Inflammatory macrophage treated with lipopolysaccharide for 1 hour (primary cell): ENCODE data around the gene ENDOD1.

Experiments
- DNase-seq, 2 donors: peaks; one replicate each; pipeline ENCODE4 v3.0.0-alpha.2; 2020 to 2022

ENDOD1 gene

GRCh38 chr11:95078526-95078925 lies 11.1 kb upstream of the ENDOD1 start:
- no peak for DNase-seq

GRCh38 chr11:95081010-95081409 lies 8.6 kb upstream of the ENDOD1 start:
- no peak for DNase-seq

GRCh38 chr11:95081412-95081811 lies 8.2 kb upstream of the ENDOD1 start:
- no peak for DNase-seq

GRCh38 chr11:95082576-95083001 lies 7.1 kb upstream of the ENDOD1 start:
- DNase-seq = no peak

DNA sequence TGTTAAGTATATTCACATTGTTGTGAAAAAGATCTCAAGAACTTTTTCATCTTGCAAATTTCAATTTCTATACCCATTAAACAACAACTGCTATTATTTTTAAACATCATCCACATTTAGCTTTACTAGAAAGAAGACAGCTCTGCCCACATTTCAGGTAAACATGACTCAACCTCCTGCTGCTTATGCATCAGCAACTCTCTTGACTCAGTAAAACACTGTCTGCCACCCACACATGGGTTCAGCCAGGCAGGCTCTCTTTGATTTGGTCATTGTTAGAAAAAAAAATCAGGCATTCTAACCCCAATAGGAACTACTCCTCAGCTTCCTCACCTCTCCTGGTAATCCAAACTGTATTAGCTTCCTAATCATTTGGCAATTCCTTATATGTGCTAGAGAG lies 5.1 kb upstream of the ENDOD1 start:
- peak; percentile 41 to 78 for DNase-seq

DNA sequence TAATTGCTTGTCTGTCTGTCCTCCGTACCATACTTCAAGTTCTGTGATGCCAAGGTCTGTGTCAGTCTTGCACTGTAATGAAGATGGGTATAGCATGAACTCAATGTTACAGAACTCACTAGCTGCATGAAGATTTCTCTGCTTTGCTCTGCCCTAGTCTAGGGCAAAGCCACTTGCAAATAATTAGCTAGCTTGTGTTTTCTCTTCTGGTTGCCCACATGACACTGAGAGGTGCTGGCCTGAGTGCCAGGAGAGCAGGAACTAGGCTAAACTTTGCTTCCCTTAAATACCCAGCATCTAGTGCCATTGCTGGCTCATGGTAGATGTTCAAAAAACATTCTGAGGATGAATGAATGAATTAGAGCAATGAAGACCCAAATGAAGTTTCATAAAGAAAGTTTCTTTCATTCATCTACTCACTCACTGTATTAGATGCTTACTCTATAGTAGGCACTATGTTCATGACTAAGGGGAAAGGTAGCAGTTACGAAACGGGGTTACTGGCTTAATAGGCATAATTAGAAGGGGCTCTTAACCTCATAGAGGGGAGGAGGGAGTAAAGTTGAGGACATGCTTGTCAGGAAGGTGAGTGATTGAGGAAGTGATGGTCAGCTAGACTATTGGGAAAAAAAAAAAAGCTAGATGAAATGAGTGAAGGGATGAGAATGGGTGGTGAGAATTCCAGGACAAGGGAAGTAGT lies 4.4 kb upstream of the ENDOD1 start:
- no peak for DNase-seq

GRCh38 chr11:95086151-95086550 lies 3.5 kb upstream of the ENDOD1 start:
- no peak for DNase-seq

DNA sequence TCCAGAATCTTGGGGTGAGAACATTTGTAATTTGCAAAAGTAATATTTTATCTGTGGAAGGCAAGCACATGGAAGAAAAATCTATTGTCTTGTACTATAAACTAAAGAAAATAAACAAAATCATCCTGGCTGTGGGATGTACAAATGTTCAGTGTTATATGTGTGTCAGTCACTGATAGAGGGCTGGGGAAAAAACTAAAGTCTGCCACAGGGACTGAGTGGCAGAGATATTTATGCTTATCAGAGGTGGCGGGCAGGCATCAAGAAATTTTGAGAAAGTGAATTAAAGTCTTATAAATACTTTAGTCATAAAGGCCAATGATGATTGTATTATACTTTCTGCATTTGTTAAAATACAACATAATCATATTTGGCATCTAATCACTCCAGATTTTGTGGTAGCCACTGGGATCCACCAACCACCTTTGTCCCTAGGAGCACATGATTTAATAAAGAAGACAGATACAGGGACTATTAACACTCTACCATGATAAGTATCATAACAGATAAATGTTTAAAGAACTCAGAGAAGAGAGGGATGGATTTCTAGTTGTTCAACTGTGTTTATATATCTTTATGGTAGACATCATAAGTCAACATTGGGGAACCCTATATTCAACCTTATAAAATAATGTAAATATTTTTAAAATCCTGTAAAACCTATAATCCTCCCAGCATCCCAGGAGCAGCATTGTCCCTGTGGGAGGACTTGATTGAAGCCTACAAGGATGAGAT lies 2.6 kb upstream of the ENDOD1 start:
- DNase-seq = no peak

DNA sequence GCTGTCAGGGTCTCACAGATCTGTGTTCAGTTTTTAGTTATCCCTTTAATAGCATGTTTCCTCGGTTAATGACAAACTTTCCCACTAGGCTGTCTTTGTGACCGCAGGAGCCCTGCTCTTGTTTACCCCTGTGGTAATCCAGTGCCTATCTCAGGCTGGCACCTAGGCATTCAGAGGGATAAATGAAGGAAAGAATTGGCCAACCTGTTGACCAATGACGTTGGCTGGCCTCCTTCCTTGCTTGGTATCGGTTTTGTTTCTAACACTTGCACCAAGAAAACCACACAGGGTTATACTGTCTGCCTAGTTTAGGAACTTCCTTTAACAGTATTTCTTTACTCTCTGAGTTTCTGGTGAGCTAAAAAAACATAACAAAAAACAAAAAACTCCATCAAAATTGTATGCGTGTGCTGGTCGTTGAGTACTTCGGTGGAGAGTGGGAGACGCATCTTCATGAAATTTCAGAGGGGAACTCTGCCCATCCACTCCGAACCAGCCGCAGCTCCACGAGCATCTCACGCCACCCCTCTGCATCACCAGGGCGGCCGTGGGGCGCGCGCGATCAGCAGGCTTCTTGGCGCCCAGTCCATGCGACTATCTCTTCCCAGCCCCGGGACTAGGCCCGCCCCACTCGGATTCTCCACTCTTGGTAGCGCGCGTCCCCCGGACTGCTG lies 563 bp upstream of the ENDOD1 start:
- peak; percentile 21 to 25 for DNase-seq

GRCh38 chr11:95091663-95092180 lies 2.1 kb downstream of the ENDOD1 start:
- DNase-seq = no peak

DNA sequence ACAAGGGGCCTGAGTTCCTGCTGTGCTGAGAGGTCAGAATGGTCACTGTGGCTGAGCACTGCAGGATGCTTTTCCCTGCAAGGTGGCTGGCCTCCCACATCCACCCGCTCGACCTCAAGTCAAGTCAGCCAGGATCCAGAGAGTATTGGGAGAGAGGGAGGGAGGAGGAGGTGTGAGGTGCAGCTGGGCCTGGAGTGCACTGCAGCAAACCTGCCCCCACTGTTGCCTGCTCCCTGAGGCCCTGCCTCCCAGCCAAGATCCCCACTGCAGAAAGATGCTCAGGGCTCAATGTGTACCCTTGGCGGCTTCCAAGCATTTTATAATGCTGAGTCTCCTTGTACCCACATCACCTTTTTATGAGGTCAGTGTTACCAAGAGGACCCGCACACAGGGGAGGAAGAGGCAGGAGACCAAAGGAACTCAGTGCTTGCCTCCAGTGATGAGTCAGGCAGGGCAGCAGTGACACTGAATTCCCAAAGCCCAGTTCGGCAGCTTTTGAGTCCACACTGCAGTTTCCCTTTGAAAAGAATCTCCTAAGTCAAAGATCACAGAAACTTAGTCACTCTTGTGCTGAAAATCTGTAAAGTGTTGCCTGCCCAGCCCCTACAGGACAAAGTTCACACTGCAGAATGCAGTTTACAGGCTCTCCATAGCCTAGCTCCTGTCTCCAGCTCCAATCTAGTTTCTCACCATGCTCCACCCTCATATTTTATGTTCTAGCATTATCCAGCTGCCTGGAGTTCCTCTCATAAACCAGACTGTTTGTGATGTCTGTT lies 3.1 kb downstream of the ENDOD1 start:
- peak; percentile 24 to 38 for DNase-seq

GRCh38 chr11:95093548-95093947 lies 3.9 kb downstream of the ENDOD1 start:
- DNase-seq = no peak

- DNase-seq = peak; percentile 49 to 51
These were observed 6.4 kb downstream of the ENDOD1 start for GRCh38 chr11:95095858-95096587.

DNA sequence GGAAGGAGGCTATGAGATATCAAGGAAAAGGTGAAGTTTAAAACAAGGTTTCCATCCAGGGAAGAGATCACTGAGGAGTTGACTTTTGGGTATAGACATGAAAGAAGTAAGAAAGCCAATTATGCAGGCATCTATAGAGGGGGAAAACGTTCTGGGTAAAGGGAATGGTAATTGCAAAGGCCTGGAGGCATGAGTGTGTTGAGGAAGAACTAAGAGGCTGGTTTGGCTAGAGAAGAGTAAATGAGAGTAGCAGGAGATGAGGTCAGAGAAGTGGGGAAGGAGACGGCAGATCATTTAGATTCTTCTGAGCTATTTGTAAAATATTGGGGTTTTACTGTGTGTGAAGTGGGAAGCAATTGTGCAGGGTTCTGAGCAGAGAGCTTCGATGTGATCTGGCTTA lies 7.6 kb downstream of the ENDOD1 start:
- DNase-seq = no peak

GRCh38 chr11:95098826-95099225 lies 9.2 kb downstream of the ENDOD1 start:
- DNase-seq = no peak

- DNase-seq = no peak
These were observed 10.6 kb downstream of the ENDOD1 start for GRCh38 chr11:95100191-95100648.

GRCh38 chr11:95100856-95101507 lies 11.3 kb downstream of the ENDOD1 start:
- DNase-seq = no peak

DNA sequence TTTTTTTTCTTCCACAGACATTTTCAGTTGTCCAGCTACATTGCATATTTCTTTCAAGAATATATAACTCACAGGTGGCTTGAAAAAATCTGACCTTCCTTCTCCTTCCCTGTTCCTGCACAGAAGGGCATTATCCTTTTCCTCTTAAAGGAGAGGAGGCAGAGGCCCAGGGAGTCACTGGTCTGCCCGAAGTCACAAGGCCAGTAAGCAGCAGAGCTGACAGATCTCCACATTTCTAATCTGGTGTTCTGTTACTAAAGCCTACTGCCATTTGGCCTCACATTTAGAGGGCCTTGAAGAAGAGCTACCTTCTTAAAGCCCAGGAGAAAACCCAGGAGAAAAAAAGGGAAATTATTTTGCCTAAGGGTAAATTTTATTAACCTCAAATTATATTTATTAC lies 12.3 kb downstream of the ENDOD1 start:
- DNase-seq = no peak

GRCh38 chr11:95102733-95103132 lies 13.1 kb downstream of the ENDOD1 start:
- peak; percentile 25 to 27 for DNase-seq

GRCh38 chr11:95103701-95104100 lies 14.1 kb downstream of the ENDOD1 start:
- no peak for DNase-seq

DNA sequence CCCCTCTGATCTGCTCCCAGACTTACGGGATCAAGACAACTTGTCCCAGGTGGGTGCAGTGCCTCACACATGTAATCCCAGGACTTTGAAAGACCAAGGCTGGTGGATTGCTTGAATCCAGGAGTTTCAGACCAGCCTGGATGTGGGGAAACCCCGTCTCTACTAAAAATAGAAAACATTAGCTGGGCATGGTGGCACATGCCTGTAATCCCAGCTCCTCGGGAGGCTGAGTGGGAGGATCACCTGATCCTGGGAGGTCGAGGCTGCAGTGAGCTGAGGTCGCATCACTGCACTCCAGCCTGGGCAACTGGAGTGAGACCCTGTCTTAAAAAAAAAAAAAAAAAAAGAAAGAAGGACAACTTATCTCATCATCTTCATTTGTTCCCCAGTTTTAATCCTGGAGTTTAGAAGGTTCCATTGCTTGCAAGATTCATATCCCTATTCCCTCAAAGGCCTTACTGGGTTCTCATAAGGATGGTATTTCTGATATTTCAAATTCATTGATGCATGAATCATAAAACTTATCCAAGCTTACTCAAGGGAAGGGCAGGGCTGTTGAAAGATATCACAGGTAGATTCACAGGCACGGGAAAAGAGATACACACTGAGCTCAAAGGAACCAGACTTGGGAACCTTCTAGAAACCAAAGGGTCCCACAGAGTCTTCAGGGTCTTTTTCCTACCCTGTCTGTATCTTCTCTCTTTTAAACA lies 14.6 kb downstream of the ENDOD1 start:
- DNase-seq = no peak
